Left hindlimb (tissue), 1 donor: ENCODE data around the gene OR1N2.
"Not testable (repeated sequence)": the region's sequence is repeated elsewhere in the genome, so short reads cannot be mapped to it uniquely, and the experiment has no call there.

Experiments
- DNase-seq: peaks from one replicate; pipeline ENCODE4 v3.0.0-alpha.2; 2018

The OR1N2 gene

GRCh38 chr9:122552812-122553211, at the start of gene OR1N2:
OR1N2 (plus strand) TSS chr9:122553112; CDS start chr9:122553212, 100 bp downstream.
- no peak for DNase-seq

GRCh38 chr9:122506964-122507363, 45.9 kb upstream of the OR1N2 start:
- no peak for DNase-seq

- DNase-seq = no peak
Measured at GRCh38 chr9:122510502-122510901, 42.4 kb upstream of the OR1N2 start, which contains the start of gene OR1J2. OR1J2 (plus strand) TSS chr9:122510802; CDS start chr9:122510802, 0 bp downstream.

GRCh38 chr9:122518226-122518625, 34.7 kb upstream of the OR1N2 start:
- no peak for DNase-seq

- no peak for DNase-seq
Measured at GRCh38 chr9:122518841-122519240, 34.1 kb upstream of the OR1N2 start, which contains the start of gene OR1J4. OR1J4 (plus strand) TSS chr9:122519141; CDS start chr9:122519141, 0 bp downstream.

- no peak for DNase-seq
Measured at GRCh38 chr9:122519376-122519775, 33.5 kb upstream of the OR1N2 start.

- DNase-seq = no peak
Measured at GRCh38 chr9:122526602-122527001, 26.3 kb upstream of the OR1N2 start.

- no peak for DNase-seq
Measured at GRCh38 chr9:122527193-122527592, 25.7 kb upstream of the OR1N2 start, which contains the start of gene OR1N1. OR1N1 (minus strand) TSS chr9:122527293; CDS start chr9:122527293, 0 bp downstream.

GRCh38 chr9:122531157-122531556, 21.8 kb upstream of the OR1N2 start:
- DNase-seq = not testable (repeated sequence)

GRCh38 chr9:122536134-122536533, 16.8 kb upstream of the OR1N2 start:
- no peak for DNase-seq

- DNase-seq = not testable (repeated sequence)
Measured at GRCh38 chr9:122537066-122537465, 15.8 kb upstream of the OR1N2 start.

GRCh38 chr9:122538757-122539156, 14.2 kb upstream of the OR1N2 start:
- DNase-seq = no peak

GRCh38 chr9:122546196-122546595, 6.7 kb upstream of the OR1N2 start:
- DNase-seq = no peak

- DNase-seq = no peak
Measured at GRCh38 chr9:122551371-122551770, 1.5 kb upstream of the OR1N2 start.

- DNase-seq = no peak
Measured at GRCh38 chr9:122561446-122561845, 8.5 kb downstream of the OR1N2 start.

GRCh38 chr9:122562134-122562760, 9.3 kb downstream of the OR1N2 start:
- DNase-seq = no peak

GRCh38 chr9:122567901-122568300, 15.0 kb downstream of the OR1N2 start:
- DNase-seq = no peak

GRCh38 chr9:122572456-122572855, 19.5 kb downstream of the OR1N2 start:
- DNase-seq = no peak

GRCh38 chr9:122579874-122580273, 27.0 kb downstream of the OR1N2 start:
- no peak for DNase-seq

GRCh38 chr9:122580360-122580759, 27.4 kb downstream of the OR1N2 start:
- no peak for DNase-seq

- DNase-seq = not testable (repeated sequence)
Measured at GRCh38 chr9:122583284-122583683, 30.4 kb downstream of the OR1N2 start, which contains the start of gene OR1L8. OR1L8 (minus strand) TSS chr9:122583384; CDS start chr9:122568477, 14,907 bp downstream.
